GM18505 (cell line): ENCODE data around the gene MIA3.
A peak's percentile ranks its signal among the peaks of the same experiment; 100 is the strongest.
"Not testable (repeated sequence)": the region's sequence is repeated elsewhere in the genome, so short reads cannot be mapped to it uniquely, and the experiment has no call there.

Experiments used
- ATAC-seq: cut with Tn5 transposase; IDR thresholded peaks from one replicate; pipeline ENCODE4 v1.9.1; 2021; ENCODE audit not compliant: unreplicated experiment
- POLR2A ChIP-seq: IDR thresholded peaks from 4 replicates; pipeline ENCODE4 v1.6.1; 2011; ENCODE audit warnings: borderline replicate concordance; ENCODE audit not compliant: insufficient read depth, insufficient read length; ENCODE audit errors: extremely low read depth

MIA3 gene

DNA sequence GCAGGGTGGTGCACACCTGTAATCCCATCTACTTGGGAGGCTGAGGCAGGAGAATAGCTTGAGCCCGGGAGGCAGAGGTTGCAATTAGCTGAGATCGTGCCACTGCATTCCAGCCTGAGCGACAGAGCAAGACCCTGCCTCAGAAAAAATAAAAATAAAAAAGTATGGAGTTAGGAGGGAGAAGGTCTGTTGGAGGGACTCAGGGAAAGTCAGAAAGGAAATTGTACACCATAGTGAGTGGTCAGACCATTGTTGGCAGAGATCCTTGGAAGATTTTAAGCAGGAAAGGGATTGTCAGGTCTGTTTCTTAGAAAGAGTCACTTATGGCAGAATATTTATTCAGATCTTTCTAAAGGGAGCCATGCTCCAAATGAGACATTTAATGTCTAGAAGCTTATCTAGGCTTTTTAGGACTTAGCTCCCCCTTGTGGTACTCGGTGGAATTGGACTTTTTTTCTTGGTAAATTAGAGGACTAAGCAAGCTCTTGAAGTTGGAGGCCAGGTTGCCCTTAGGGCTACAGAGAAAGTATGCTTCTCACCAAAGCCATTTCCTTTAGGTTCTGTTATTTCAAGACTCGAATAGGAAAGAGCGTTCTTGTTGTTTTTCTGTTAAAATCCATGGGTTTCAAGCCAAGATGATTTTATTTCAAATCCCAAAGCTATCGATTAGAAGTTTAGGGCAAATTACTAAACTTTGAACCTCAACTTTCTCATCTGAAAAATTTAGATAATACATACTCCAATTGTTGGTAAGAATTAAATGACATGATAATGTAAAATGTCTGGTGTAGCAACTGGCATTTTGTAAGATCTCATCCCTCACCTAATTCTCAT lies 16.5 kb downstream of the MIA3 start:
- no peak for ATAC-seq
- no peak for TF ChIP-seq POLR2A

DNA sequence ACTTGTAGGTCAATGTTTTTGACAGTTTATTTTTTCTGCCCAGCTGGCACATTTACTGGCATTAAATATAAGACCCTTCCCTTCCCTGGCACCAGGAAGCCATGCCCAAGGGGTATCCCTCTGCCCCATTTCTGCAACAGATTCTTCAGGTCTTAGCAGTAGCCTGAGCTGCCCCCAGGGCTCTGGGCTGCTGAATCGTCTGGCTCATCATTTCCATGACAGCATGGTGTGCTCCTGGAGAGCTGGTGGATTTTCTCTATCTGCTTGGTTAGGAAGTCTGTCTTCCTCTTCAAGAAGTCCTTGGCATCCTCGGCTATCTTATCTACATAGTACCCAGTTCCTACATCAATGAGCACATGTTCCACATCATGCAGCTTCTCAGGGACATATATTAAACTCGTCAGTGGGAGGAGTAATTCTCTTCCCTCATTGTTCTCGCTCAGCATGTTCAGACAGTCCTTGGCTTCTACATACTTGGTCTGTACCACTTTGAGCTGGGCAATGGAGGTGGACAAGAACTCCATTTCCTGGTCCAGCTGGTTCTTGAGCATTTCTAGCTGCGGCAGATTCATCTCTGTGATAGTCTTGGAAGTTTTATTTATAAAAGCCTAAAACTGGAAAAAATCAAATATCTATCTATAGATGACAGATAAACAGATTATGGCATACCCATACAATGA lies 23.5 kb downstream of the MIA3 start:
- no peak for TF ChIP-seq POLR2A
- ATAC-seq = no peak

DNA sequence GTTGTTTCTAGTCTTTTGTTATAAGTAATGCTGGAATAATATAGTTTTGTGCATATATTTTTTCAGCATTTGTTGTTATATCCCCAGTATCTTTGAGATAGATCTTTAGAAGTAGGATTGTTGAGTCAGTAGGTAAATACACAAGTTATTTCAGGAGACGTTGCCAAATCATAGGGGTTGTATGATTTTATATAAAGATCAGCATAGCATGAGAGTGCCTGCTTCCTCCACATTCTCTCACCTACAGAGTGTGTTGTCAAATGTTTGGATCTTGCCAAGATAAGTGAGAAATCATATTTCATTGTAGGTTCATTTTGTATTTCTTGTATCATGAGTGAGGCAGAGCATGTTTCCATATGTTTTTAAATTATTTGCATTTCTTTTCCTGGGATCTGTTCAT lies 24.6 kb downstream of the MIA3 start:
- TF ChIP-seq POLR2A = no peak
- ATAC-seq = no peak

DNA sequence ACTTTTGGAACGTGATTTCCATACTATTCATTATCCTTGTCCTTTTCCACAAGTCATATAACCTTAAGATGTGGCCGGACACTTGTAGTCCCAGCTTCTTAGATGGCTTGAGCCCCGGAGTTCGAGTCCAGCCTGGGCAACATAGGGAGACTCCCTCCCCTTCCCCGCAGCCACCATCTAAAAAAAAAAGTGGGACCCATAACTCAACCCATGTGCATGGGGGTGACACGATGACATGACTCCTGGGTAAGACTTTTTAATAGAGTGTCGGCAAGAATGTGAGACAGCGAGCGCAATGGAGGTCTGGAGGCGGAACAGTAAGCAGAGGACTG lies 25.7 kb downstream of the MIA3 start:
- no peak for ATAC-seq
- no peak for TF ChIP-seq POLR2A

DNA sequence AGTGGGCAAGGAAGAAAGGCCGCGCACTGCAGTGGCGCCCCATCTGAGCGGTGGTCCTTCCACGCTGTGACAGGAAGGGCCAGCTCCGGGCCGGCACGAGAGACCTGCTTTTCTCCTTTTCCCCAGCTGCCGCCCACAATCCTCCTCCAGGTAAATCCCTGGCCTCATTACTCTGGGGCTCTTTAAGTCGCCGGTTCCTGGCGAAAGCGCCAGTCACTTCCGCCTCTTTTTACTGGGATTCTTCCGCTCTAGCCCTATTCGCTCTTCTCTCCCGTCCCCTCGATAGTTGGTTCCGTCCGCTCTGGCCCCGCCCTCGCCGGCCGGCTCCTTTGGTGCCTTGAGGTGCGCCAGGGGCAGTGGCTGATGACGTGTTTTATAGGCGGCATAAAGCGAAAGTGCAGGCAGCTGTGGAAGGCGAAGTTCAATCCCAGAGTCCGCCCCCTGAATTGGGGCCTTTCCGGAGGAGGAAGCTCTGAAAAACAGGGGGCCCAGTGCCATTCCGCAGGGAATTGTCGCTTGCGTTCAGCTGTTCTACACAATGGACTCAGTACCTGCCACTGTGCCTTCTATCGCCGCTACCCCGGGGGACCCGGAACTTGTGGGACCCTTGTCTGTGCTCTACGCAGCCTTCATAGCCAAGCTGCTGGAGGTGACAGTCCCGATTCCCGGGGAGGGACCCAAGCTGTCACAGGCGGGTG lies 26.2 kb downstream of the MIA3 start:
- ATAC-seq = peak; percentile 97
- TF ChIP-seq POLR2A = peak; percentile 92

DNA sequence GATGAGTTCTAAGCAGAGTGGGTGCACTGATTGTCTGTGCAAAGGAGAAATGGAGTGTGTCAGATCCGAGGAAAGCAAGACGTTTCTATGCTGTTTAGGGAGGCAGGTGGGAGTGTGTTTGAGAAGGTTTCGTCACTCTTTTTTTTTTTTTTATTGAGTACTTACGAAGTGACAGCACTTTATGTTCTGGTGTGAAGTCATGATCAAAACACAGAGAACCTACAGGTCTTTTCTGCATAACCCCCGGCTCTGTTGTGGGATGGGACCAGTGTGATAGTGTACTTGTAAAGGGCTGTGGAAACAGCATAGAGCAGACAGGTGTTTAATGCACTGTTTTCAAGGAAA lies 26.7 kb downstream of the MIA3 start:
- no peak for TF ChIP-seq POLR2A
- no peak for ATAC-seq

DNA sequence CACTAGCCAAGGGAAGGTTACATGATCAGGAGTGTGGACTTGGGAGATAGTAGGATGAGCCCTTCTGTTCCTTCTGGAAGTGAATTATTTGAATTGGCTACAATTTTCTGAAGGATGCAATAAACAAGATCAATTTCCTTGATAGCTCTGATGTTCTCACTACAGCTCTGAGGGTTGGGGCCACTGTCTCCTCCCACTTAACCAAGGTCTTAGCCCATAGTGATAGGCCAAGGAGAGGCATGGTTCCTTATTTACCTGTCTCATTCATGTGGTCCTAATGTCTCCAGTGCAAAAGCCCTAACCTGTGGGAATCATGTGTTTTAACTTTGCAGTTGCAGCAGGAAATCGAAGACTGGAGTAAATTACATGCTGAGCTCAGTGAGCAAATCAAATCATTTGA lies 34.8 kb downstream of the MIA3 start:
- ATAC-seq = no peak
- TF ChIP-seq POLR2A = no peak

DNA sequence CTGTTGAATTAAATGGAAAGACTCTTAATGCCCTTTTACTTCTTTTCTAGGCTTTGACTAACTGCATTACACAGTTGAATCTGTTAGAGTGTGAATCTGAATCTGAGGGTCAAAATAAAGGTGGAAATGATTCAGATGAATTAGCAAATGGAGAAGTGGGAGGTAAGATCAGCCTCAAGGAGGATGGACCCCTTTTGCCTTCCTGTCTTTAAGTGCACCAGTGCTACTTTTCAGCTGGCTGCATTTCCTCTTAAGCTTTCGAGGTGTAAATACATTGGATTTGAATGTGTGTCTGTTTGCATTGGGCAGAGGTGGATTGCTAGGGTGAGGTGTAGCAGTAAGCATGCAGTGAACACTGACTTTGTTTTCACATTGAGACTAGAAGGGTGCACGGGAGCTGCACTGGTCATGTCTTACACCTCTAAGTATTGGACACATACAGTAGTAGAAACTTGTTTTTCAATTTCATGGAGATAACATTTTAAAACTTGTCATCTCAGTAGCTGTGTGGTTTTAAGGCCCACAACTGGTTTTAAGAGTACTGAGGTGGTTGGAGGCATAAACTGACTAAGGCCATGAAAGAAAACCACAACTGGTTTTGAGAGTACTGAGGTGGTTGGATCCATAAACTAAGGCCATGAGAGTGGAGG lies 35.4 kb downstream of the MIA3 start:
- TF ChIP-seq POLR2A = no peak
- peak; percentile 61 for ATAC-seq

DNA sequence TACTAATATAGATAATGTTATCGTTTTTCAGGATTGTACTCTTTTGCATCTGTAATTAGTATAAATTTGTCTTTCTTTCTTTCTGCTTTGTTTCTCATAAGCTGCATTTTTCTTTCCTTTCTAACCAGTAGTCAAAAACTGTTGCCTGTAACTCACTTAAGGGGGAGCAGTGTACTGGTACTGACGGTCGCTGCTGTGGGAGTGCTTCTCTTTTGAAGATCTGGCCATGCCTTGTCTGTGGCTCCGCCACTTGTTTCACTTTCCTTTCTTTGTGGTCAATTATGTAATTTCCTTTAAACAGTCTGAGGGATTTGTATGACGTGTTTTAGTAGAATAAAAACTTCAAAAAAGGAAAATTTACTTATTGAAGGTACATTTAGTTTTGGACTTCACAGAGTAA lies 37.0 kb downstream of the MIA3 start:
- TF ChIP-seq POLR2A = no peak
- peak; percentile 94 for ATAC-seq

DNA sequence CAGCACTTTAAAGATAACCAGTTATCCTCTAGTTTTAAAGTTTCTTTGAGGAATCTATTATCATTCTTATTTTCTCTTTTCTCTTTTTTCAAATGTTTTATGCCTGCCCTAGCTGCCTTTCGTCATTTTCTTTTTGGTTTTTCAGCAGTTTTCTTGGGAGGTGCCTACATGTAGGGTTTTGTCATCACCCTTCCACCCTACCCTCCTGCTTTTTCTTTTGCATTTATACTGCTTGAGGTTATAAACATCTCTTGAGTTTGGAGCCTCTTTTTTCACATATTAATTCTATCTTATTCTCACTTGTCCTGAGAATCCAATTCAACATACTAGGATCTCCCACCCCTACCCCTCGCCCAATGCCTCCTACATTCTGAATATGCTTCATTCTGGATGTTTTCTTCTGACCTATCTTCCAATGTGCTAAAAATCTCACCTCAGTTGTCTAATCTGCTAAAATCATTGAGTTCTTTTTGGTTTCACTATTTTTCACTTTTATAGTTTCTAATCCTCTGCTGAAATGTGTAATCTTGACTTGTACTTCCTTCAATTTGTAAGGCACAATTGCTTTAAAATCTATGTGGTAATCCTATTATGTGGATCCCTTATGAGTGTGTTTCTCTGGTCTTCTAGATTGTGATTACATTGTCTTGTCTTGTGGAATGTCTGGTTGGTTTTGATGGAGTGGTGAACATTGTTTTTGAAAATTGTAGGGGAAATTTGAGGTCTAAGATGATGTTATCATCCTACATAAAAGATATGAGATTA lies 38.7 kb downstream of the MIA3 start:
- TF ChIP-seq POLR2A = no peak
- ATAC-seq = no peak

DNA sequence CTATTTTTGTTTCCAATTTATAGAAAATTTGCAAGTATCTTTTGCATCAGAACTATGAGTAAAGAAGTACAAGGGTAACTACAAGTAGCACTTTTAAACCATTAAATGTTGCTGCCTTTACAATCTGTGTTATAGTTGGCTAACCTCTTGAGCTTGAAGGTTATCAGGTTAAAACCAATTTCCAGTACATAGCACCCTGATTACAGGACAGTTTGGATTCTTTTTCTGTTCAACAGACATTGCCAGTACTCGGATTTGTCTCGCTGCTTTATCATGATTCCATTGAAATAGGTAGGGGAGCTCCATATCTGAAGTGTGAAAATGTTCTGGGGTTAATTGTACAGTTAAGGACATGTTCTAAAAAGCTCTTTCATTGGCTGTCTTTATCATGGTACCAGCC lies 40.0 kb downstream of the MIA3 start:
- ATAC-seq = no peak
- no peak for TF ChIP-seq POLR2A

DNA sequence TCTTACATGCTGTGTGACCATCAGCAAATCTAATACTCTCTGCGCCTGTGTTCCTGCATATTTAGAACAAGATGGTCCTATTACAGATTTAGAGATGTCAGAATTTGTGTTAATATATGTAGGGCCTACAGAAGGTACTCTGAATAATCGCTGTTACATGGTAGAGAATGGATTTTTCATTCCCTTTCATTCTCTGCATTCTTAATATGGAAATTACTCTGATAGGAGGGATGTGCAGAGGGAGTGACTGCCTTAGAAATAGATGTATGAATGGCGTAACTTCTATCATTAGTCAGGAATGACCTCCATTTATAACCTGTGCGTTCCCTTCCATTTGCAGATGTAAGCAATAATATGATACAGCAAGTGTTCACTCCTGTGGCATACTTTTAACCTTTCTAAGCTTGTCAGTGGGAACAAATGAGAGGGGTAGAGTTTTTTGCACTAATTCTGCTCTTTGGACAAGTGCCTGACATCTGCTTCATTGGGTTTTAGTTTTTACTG lies 45.6 kb downstream of the MIA3 start:
- no peak for TF ChIP-seq POLR2A
- no peak for ATAC-seq

DNA sequence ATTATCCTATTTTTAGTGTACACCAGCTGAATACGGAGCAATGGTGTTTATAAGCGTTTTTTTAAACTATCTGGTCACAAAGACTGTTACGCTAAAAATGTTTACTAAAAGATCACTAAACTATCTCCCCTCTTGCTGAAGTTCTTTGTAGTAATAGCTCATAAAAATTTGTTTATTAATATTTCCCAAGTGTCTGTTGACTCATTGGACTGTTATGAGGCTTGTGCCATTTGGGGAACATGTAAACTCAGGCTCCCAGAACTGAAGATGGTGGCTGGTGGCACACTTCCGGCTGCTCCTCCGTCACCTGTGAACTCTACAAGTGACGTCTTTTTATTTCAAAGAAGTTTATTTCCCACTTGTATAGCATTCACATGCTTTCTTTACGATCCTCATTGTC lies 48.1 kb downstream of the MIA3 start:
- TF ChIP-seq POLR2A = no peak
- no peak for ATAC-seq

DNA sequence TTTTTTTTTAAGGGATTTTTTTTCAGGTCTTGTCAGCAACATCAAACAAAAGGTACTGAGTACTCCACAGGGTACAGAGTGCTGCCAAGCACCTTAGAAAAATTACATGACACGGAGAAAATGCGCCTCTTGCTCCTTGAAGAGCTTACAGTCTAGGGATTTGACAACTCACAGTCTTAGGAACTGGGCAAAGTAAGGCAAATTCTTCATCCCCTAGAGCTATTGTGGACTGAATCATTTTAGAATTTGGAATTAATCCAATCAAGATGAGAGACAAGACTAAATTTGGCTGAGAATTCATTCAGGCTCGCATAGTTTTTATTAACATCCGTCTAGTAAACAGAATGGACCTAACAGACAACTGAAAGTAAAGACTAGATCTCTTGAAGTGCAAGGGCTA lies 50.3 kb downstream of the MIA3 start:
- ATAC-seq = not testable (repeated sequence)

DNA sequence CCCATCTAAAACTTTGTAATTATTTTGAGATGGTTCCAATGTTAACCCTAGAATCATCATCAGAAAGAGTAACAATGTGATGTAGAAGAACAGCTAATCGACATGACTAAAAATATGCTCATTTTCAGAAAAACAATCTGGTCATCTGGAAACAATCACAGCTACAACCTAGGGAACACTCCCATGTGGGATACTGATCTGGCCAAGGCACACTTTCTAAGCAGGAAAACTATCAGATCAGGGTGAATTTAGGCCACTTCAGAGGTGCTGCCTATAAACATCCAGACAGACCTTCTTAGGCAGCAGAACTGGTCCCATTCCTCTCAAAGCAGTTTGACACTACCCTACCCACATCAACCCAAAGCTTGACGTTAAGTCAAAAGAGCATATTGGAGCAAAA lies 51.2 kb downstream of the MIA3 start:
- not testable (repeated sequence) for ATAC-seq
